ENCODE measurements around the gene SGCD.

Gene SGCD

GRCh38 chr5:156529892-156530291 lies 202.9 kb downstream of the SGCD start:
- no peaks in the 10 kb centered on the region for H3K9me3 ChIP-seq (ENCODE audit: control insufficient read depth, insufficient read depth, low read length)
- DNase-seq (ENCODE audit: low read depth, low spot score), result no peak
- no peaks in the 10 kb centered on the region for H3K27me3 ChIP-seq (ENCODE audit: control insufficient read depth, insufficient read depth, low read length)
- no peak overlapping the region for H3K4me3 ChIP-seq (ENCODE audit: low read length)
- no CpG with 5 or more reads among the region's 1 CpG for WGBS (ENCODE audit: insufficient coverage, insufficient read length)
- no peaks in the 10 kb centered on the region for H3K36me3 ChIP-seq (ENCODE audit: control insufficient read depth, insufficient read depth, low read length)
- H3K27ac ChIP-seq (ENCODE audit: low read length), result no peak overlapping the region
- no peaks in the 10 kb centered on the region for H3K4me1 ChIP-seq (ENCODE audit: control insufficient read depth, insufficient read depth, low read length)

DNA sequence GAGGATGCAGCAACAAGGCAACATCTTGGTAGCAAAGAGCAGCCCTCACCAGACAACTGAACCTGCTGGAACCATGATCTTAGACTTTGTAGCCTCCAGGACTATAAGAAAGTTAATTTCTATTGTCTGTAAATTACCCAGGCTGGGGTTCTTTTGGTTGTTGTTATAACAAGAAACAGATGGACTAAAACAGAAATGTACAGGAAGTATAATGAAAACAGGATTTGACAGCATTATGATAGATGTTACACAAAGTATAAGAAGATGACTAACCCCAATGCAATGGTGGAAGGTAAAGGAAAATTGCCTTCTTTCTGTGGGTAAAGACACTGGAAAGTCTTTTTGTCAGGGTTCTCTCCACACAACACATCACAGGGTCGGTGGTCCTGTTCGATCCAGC lies 204.2 kb downstream of the SGCD start:
- Histone ChIP-seq H3K4me1 (ENCODE audit: control insufficient read depth, insufficient read depth, low read length) (no peaks in the 10 kb centered on the region), H3K4me3 (ENCODE audit: low read length) (no peak overlapping the region), H3K27ac (ENCODE audit: low read length) (no peak overlapping the region), H3K9me3 (ENCODE audit: control insufficient read depth, insufficient read depth, low read length) (no peaks in the 10 kb centered on the region), H3K27me3 (ENCODE audit: control insufficient read depth, insufficient read depth, low read length) (no peaks in the 10 kb centered on the region), H3K36me3 (ENCODE audit: control insufficient read depth, insufficient read depth, low read length) (no peaks in the 10 kb centered on the region)
- WGBS (ENCODE audit: insufficient coverage, insufficient read length), result no CpG with 5 or more reads among the region's 2 CpGs
- DNase-seq (ENCODE audit: low read depth, low spot score), result no peak

GRCh38 chr5:156532921-156533320 lies 206.0 kb downstream of the SGCD start:
- no peak for DNase-seq (ENCODE audit: low read depth, low spot score)
- Histone ChIP-seq H3K4me3 (ENCODE audit: low read length) (no peak overlapping the region), H3K27ac (ENCODE audit: low read length) (no peak overlapping the region), H3K36me3 (ENCODE audit: control insufficient read depth, insufficient read depth, low read length) (no peaks in the 10 kb centered on the region), H3K4me1 (ENCODE audit: control insufficient read depth, insufficient read depth, low read length) (no peaks in the 10 kb centered on the region), H3K27me3 (ENCODE audit: control insufficient read depth, insufficient read depth, low read length) (no peaks in the 10 kb centered on the region), H3K9me3 (ENCODE audit: control insufficient read depth, insufficient read depth, low read length) (no peaks in the 10 kb centered on the region)
- no CpG with 5 or more reads among the region's 4 CpGs for WGBS (ENCODE audit: insufficient coverage, insufficient read length)

- no peaks in the 10 kb centered on the region for H3K27me3 ChIP-seq (ENCODE audit: control insufficient read depth, insufficient read depth, low read length)
- no peaks in the 10 kb centered on the region for H3K9me3 ChIP-seq (ENCODE audit: control insufficient read depth, insufficient read depth, low read length)
- H3K4me3 ChIP-seq (ENCODE audit: low read length), result no peak overlapping the region
- no peaks in the 10 kb centered on the region for H3K4me1 ChIP-seq (ENCODE audit: control insufficient read depth, insufficient read depth, low read length)
- no peaks in the 10 kb centered on the region for H3K36me3 ChIP-seq (ENCODE audit: control insufficient read depth, insufficient read depth, low read length)
- H3K27ac ChIP-seq (ENCODE audit: low read length), result no peak overlapping the region
- DNase-seq (ENCODE audit: low read depth, low spot score), result no peak
- WGBS (ENCODE audit: insufficient coverage, insufficient read length), result no CpG with 5 or more reads among the region's 2 CpGs
Observed at GRCh38 chr5:156534085-156534484, 207.1 kb downstream of the SGCD start.

DNA sequence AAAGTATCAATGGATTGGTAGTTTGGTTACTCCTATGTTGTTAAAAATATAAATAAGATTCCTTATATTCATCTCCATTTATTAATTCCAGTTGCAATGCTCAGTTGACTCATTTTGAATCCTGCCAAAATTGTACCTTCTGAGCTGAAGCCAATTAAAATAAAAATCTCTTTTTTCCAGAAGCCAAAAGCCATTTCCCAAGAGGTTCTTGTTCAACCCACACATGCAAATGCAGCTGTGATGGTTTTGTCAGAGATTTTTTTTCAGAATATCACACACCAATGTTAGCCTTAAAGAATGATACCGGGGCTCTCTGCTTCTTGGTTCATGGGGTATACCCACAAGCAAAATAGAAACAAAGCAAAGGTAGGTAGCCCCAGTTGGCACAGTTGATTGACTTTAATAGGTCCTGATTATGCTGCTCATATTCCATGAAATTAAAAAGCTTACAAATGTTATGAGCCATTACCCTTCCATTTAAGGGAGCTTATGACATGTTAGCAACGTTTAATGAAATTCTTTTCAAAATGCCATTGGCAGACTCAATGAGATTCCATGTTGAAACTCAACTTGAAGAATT lies 208.0 kb downstream of the SGCD start:
- Histone ChIP-seq H3K27me3 (ENCODE audit: control insufficient read depth, insufficient read depth, low read length) (no peaks in the 10 kb centered on the region), H3K9me3 (ENCODE audit: control insufficient read depth, insufficient read depth, low read length) (no peaks in the 10 kb centered on the region), H3K4me3 (ENCODE audit: low read length) (no peak overlapping the region), H3K4me1 (ENCODE audit: control insufficient read depth, insufficient read depth, low read length) (no peaks in the 10 kb centered on the region), H3K36me3 (ENCODE audit: control insufficient read depth, insufficient read depth, low read length) (no peaks in the 10 kb centered on the region), H3K27ac (ENCODE audit: low read length) (no peak overlapping the region)
- no peak for DNase-seq (ENCODE audit: low read depth, low spot score)
- no CpG with 5 or more reads among the region's 2 CpGs for WGBS (ENCODE audit: insufficient coverage, insufficient read length)

- WGBS (ENCODE audit: insufficient coverage, insufficient read length), result no CpG with 5 or more reads among the region's 3 CpGs
- Histone ChIP-seq H3K27ac (ENCODE audit: low read length) (no peak overlapping the region), H3K4me1 (ENCODE audit: control insufficient read depth, insufficient read depth, low read length) (no peaks in the 10 kb centered on the region), H3K4me3 (ENCODE audit: low read length) (no peak overlapping the region), H3K36me3 (ENCODE audit: control insufficient read depth, insufficient read depth, low read length) (no peaks in the 10 kb centered on the region), H3K9me3 (ENCODE audit: control insufficient read depth, insufficient read depth, low read length) (no peaks in the 10 kb centered on the region), H3K27me3 (ENCODE audit: control insufficient read depth, insufficient read depth, low read length) (no peaks in the 10 kb centered on the region)
- DNase-seq (ENCODE audit: low read depth, low spot score), result no peak
Observed at GRCh38 chr5:156540491-156540890, 213.5 kb downstream of the SGCD start.

GRCh38 chr5:156541582-156541981 lies 214.6 kb downstream of the SGCD start:
- no peaks in the 10 kb centered on the region for H3K4me1 ChIP-seq (ENCODE audit: control insufficient read depth, insufficient read depth, low read length)
- H3K27ac ChIP-seq (ENCODE audit: low read length), result no peak overlapping the region
- H3K4me3 ChIP-seq (ENCODE audit: low read length), result no peak overlapping the region
- DNase-seq (ENCODE audit: low read depth, low spot score), result no peak
- H3K9me3 ChIP-seq (ENCODE audit: control insufficient read depth, insufficient read depth, low read length), result no peaks in the 10 kb centered on the region
- H3K36me3 ChIP-seq (ENCODE audit: control insufficient read depth, insufficient read depth, low read length), result no peaks in the 10 kb centered on the region
- WGBS (ENCODE audit: insufficient coverage, insufficient read length), result no CpG with 5 or more reads among the region's 2 CpGs
- H3K27me3 ChIP-seq (ENCODE audit: control insufficient read depth, insufficient read depth, low read length), result no peaks in the 10 kb centered on the region

DNA sequence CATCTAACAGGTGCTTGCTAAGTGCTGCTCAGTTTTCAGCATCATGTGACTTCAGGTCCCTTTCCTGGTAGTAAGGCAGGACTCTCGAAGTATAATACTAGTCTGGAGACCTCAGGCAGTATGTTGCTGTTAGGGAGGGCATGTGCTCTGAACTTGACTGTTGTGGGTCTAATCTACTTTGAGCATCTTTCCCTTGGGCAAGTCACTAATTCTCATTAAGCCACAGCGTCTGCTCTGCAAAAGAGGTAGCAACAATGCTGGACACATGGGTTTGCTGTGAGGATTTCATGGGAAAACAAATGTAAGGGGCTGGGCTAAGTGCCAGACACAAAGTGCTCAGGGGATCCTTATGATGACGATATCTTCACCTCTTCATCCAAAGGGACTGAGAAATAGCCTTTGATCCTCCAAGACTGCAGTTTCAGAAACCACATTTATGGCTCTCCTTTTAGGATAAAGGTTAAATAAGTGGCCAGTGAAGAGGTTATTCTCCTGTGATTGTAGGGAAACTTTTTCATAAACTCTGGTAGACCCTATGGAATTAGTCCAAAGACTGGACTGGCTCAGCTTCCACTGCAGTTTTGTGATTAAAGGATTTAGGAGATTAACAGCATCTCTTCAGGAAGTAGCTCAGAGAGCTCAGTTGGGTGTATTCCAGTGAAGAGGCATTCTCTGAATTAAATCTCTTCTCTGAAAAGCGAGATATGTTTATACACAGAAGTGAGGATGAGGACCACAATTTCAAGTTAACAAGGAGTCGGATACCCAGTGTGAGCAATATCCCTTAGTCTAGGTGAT lies 216.6 kb downstream of the SGCD start:
- no peak for DNase-seq (ENCODE audit: low read depth, low spot score)
- Histone ChIP-seq H3K27me3 (ENCODE audit: control insufficient read depth, insufficient read depth, low read length) (no peaks in the 10 kb centered on the region), H3K4me1 (ENCODE audit: control insufficient read depth, insufficient read depth, low read length) (no peaks in the 10 kb centered on the region), H3K4me3 (ENCODE audit: low read length) (no peak overlapping the region), H3K36me3 (ENCODE audit: control insufficient read depth, insufficient read depth, low read length) (no peaks in the 10 kb centered on the region), H3K9me3 (ENCODE audit: control insufficient read depth, insufficient read depth, low read length) (no peaks in the 10 kb centered on the region), H3K27ac (ENCODE audit: low read length) (no peak overlapping the region)
- no CpG with 5 or more reads among the region's 5 CpGs for WGBS (ENCODE audit: insufficient coverage, insufficient read length)

GRCh38 chr5:156552855-156553358 lies 225.9 kb downstream of the SGCD start:
- no CpG with 5 or more reads among the region's 3 CpGs for WGBS (ENCODE audit: insufficient coverage, insufficient read length)
- H3K27me3 ChIP-seq (ENCODE audit: control insufficient read depth, insufficient read depth, low read length), result no peaks in the 10 kb centered on the region
- H3K36me3 ChIP-seq (ENCODE audit: control insufficient read depth, insufficient read depth, low read length), result no peaks in the 10 kb centered on the region
- H3K27ac ChIP-seq (ENCODE audit: low read length), result no peak overlapping the region
- DNase-seq (ENCODE audit: low read depth, low spot score), result no peak
- H3K4me3 ChIP-seq (ENCODE audit: low read length), result no peak overlapping the region
- no peaks in the 10 kb centered on the region for H3K4me1 ChIP-seq (ENCODE audit: control insufficient read depth, insufficient read depth, low read length)
- no peaks in the 10 kb centered on the region for H3K9me3 ChIP-seq (ENCODE audit: control insufficient read depth, insufficient read depth, low read length)

GRCh38 chr5:156556666-156557406 lies 229.9 kb downstream of the SGCD start:
- no peak for DNase-seq (ENCODE audit: low read depth, low spot score)
- Histone ChIP-seq H3K9me3 (ENCODE audit: control insufficient read depth, insufficient read depth, low read length) (no peaks in the 10 kb centered on the region), H3K4me1 (ENCODE audit: control insufficient read depth, insufficient read depth, low read length) (no peaks in the 10 kb centered on the region), H3K36me3 (ENCODE audit: control insufficient read depth, insufficient read depth, low read length) (no peaks in the 10 kb centered on the region), H3K4me3 (ENCODE audit: low read length) (no peak overlapping the region), H3K27me3 (ENCODE audit: control insufficient read depth, insufficient read depth, low read length) (no peaks in the 10 kb centered on the region), H3K27ac (ENCODE audit: low read length) (no peak overlapping the region)
- WGBS (ENCODE audit: insufficient coverage, insufficient read length), result no CpG with 5 or more reads among the region's 1 CpG

Measured in iPS DF 6.9 (cell line).